ENCODE data around the gene CNGA3.

GRCh38 chr2:98408155-98408554 is 61.9 kb downstream of the CNGA3 start:
- TF ChIP-seq CTCF (IDR thresholded peaks at IDR 0.05; ENCODE audit: extremely low read depth in 1 of 2, insufficient read depth in 1 of 2, low read depth in 1 of 2, low read length in 2 of 2) (no peak), POLR2AphosphoS5 (IDR thresholded peaks at IDR 0.05; ENCODE audit: insufficient read depth, low read depth, low read length) (no peak), EZH2 (IDR thresholded peaks at IDR 0.05; ENCODE audit: borderline replicate concordance, low read depth, low read length, severe bottlenecking) (no peak), JUN (IDR thresholded peaks at IDR 0.05; ENCODE audit: borderline replicate concordance, insufficient read depth, insufficient read length, low read depth) (no peak), MAX (IDR thresholded peaks at IDR 0.05; ENCODE audit: insufficient read depth, insufficient read length) (no peak), POLR2A (IDR thresholded peaks at IDR 0.05; ENCODE audit: low read depth, low read length) (no peak)
